Erythroblast (primary cell): Measurements from ENCODE around the gene GPC3.

Experiments used
- GATA1 ChIP-seq: IDR thresholded peaks from 2 replicates; pipeline ENCODE4 v1.6.1; 2011; ENCODE audit warnings: low read depth, mild to moderate bottlenecking, control low read depth, low read length, moderate library complexity
- POLR2A ChIP-seq: IDR thresholded peaks from 2 replicates; pipeline ENCODE4 v1.6.1; 2011; ENCODE audit warnings: mild to moderate bottlenecking, low read length

GRCh38 chrX:133972916-133973315, 12.5 kb downstream of the GPC3 start:
- TF ChIP-seq POLR2A (no peak), GATA1 (no peak)
